ENCODE measurements around the gene ECE1.

The ECE1 gene

GRCh38 chr1:21302747-21303715 is 12.8 kb upstream of the ECE1 start:
- no peaks in the 10 kb centered on the region for H3K36me3 Mint-ChIP-seq (ENCODE audit: low read depth)

GRCh38 chr1:21301794-21302440 is 11.7 kb upstream of the ECE1 start:
- H3K36me3 Mint-ChIP-seq (ENCODE audit: low read depth), result no peaks in the 10 kb centered on the region
- no peak overlapping the region for H3K4me3 Mint-ChIP-seq
- peaks cover 24% of the 10 kb centered on the region for H3K4me1 Mint-ChIP-seq
- H3K9me3 Mint-ChIP-seq, result no peaks in the 10 kb centered on the region
- H3K27ac Mint-ChIP-seq, result no peak overlapping the region
- H3K27me3 Mint-ChIP-seq (ENCODE audit: low read depth), result no peaks in the 10 kb centered on the region
- no peak for TF ChIP-seq CTCF (IDR thresholded peaks at IDR 0.05; ENCODE audit: unreplicated experiment in 3 of 3)

More at GRCh38 chr1:21302747-21303715, 12.8 kb upstream of the ECE1 start:
- no peak overlapping the region for H3K4me3 Mint-ChIP-seq
- no peak for TF ChIP-seq CTCF (IDR thresholded peaks at IDR 0.05; ENCODE audit: unreplicated experiment in 3 of 3)
- no peaks in the 10 kb centered on the region for H3K9me3 Mint-ChIP-seq
- peaks cover 36% of the 10 kb centered on the region for H3K4me1 Mint-ChIP-seq
- no peak overlapping the region for H3K27ac Mint-ChIP-seq
- H3K27me3 Mint-ChIP-seq (ENCODE audit: low read depth), result peaks cover 10% of the 10 kb centered on the region

- Mint-ChIP-seq H3K36me3 (ENCODE audit: low read depth) (no peaks in the 10 kb centered on the region), H3K9me3 (no peaks in the 10 kb centered on the region), H3K4me3 (no peak overlapping the region), H3K27ac (no peak overlapping the region), H3K27me3 (ENCODE audit: low read depth) (no peaks in the 10 kb centered on the region), H3K4me1 (peaks cover 20% of the 10 kb centered on the region)
- no peak for TF ChIP-seq CTCF (IDR thresholded peaks at IDR 0.05; ENCODE audit: unreplicated experiment in 3 of 3)
Measured at GRCh38 chr1:21300774-21301173, 10.5 kb upstream of the ECE1 start.

- Mint-ChIP-seq H3K27me3 (ENCODE audit: low read depth) (no peaks in the 10 kb centered on the region), H3K9me3 (no peaks in the 10 kb centered on the region), H3K4me3 (no peak overlapping the region), H3K36me3 (ENCODE audit: low read depth) (no peaks in the 10 kb centered on the region), H3K27ac (no peak overlapping the region), H3K4me1 (peaks cover 14% of the 10 kb centered on the region)
- TF ChIP-seq CTCF (IDR thresholded peaks at IDR 0.05; ENCODE audit: unreplicated experiment in 3 of 3), result no peak
Measured at GRCh38 chr1:21299780-21300395, 9.6 kb upstream of the ECE1 start.

- Mint-ChIP-seq H3K27ac (no peak overlapping the region), H3K36me3 (ENCODE audit: low read depth) (no peaks in the 10 kb centered on the region), H3K27me3 (ENCODE audit: low read depth) (peaks cover 5% of the 10 kb centered on the region), H3K9me3 (no peaks in the 10 kb centered on the region), H3K4me1 (peaks cover 14% of the 10 kb centered on the region), H3K4me3 (no peak overlapping the region)
- no peak for TF ChIP-seq CTCF (IDR thresholded peaks at IDR 0.05; ENCODE audit: unreplicated experiment in 3 of 3)
Measured at GRCh38 chr1:21298981-21299391, 8.7 kb upstream of the ECE1 start.

Data from nephron (organoid).